HG03354 (cell line): Measurements from ENCODE around the gene CDIP1.

Experiments used
- ATAC-seq: cut with Tn5 transposase; IDR thresholded peaks from one replicate; pipeline ENCODE4 v1.9.1; 2021; ENCODE audit warnings: mild to moderate bottlenecking; ENCODE audit not compliant: unreplicated experiment, poor library complexity, severe bottlenecking

The CDIP1 gene

DNA sequence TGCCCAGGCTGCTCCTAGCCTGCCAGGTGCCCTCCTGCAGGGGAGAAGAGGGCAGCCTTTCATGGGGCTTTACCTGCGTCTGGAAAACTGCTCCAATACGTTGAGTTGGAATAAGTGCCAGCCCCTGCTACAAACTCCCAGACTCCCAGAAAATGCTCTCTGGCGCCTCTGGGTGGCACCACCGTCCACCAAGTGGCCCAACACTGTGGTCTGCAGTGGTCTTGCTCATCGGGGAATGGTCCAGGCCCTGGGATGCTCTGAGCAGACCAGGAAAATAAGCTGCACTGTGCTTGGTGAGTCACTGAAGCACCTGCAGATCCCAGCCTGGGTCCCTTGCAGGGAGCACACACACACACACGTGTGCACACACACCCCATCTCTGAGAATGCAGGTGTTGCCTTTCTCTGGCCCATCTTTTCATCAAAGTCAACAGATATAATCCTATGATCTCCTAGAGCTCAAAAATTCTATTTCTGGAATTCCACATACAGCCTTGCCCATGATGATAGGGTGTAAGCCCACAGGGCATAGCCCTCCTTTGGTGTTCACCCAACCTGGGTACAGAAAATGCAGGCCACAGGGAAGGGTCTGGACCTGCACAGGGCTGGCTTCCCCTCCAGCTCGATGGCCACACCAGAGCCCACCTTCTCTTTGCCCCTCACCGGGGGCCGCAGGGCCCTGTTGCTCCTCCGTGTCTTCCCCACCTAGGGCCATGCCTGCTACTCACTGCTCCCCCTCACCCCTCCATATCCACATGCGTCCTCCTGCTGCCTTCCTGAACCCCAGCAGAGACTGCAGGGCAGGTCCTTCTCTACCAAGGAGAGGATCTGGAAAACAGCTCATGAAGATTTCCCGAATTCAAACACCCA, 20.5 kb downstream of the CDIP1 start:
- ATAC-seq: no peak

DNA sequence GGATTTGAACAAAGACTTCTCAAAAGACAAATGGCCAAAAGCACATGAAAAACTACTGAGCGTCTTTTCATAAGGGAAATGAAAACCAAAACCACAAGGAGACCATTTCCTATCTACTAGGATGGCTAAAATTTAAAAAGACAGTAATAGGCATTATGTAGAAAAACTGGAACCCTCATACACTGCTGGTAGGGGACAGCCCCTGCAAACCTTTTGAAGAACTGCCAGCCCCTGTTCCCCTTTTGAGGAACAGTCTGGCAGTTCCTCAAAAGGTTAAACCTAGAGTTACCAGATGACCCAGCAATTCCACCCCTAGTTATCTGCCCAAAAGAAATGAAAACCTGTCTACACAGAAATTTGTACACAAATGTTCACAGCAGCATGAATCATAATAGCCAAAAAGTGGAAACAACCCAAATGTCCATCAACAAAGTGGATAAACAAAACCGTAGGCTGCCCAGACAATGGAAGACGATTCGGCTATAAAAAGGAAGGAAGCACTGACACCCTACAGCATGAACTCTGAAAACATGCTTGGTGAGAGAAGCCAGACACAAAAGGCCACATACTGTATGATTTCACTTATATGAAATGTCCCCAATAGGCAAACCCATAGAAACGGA, 22.9 kb downstream of the CDIP1 start:
- peak; percentile 61 for ATAC-seq

DNA sequence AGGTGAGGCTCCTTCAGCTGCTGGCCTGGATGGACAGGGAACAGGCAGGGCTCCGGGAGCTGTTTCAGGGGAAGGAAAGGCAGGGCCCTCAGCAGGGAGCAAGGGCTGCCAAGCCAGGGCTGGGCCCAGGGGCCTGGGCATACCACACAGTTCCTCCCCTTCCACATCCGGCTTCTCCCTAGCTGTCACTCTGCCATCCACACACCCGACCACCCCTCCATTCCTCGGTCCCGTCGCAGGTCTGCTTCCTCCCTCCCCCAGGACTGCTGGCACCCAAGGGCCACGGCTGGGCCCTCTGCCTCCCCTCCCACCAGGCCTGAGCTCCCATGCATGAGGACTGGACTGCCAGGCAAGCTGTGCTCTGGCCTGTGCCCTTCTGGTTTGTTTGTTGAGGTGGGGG, 24.0 kb downstream of the CDIP1 start:
- no peak for ATAC-seq

DNA sequence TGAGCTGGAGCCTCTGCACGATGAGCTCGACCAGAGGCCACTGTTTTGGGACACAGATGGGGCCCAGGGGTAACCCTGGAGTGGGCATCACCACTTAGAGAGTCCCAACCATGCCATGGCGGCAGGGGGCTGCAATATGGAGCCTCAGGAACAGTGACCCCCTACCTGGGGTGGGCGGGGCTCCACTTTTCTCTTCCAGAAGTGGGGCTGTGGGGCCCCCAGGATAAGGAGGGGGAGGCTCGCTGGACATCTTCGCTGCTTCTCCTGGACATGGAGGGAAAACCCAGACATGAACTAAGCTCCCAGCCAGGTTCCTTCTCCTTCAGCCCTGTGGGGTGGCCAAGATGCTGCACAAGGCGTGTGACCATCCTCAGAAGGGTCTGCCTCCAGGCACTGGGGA, 24.7 kb downstream of the CDIP1 start:
- no peak for ATAC-seq

DNA sequence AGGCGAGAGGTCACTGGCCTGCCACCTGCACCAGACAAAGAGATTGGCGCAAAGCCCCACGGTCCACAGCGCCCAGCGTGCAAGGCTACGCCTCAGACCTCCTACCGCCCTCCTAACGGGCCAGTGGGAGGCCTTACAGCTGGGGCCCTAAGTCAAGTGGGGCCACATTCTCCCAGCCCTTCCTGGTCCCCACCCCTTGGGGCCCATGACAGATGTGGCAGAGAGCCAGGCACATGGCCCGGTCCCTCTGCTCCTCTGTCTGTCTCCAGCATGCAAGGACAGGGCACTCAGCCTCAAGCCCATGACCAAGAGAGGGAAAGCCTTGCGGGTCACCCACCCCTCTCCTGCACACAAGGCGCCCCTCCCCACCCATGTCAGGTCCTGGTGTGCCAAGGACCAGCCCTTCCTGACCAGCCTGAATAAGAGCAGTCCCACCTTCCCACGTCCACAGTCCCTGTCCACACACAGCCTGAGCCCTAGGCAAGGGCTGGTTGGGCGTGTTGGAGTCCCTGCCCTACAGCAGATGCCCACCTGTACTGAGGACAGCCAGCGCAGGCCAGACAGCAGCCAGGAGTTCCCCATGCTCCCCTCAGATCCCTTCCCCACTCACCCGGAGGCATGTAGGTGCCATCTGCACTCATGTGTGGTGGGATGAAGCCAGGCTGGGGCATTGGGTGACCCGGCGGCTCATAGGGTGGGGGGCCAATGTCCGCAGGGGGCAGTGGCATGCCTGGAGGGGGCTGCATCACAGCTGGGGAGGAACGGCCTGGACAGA, 25.3 kb downstream of the CDIP1 start:
- ATAC-seq: no peak

DNA sequence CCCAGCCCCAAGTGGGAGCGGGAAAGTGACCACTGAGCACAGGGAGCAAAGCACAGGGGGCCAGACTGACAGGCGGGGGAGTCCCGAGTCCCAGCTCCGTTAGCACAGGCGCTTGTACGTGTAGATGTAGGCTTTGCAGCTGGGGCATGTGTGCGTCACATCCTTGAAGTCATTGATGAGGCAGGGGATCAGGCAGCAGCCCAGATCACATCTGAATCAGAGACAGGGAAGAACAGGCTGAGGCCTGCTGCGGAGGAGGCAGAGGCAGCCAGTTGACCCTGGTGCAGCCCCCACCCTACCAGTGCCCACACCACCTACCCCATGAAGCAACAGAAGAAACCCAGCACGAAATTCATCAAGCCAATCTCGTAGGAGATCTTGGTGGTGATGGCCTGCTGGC, 26.1 kb downstream of the CDIP1 start:
- no peak for ATAC-seq

DNA sequence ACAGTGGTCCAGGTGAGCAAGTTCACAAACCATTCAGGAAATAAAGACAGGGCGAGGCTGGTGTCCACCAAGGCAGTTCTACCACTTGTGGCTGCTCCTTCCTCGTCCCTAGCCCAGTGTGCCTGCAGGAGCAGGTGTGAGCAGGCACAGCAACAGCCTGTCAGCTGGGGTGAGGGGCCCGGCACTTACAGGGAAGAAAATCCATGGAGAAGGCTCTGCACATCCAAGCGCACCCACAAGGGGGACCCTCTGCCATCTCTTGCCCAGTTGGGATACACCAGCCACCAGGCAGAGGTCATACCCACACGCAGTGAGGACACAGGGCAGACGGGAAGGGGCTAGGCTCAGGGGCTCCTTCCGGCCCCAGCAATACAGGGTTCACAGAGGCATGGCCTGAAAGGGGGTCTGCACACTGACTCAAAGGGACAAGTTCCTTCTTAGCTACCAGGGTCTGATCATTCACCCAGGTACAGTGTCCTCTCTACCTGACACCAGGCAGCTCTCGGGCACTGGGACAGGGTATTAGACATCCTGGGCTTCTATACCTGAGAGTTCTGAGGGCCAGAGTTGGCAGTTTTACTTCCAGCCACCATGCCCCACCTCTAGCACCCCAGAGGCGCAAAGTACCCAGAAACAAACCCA, 27.0 kb downstream of the CDIP1 start:
- ATAC-seq: no peak

DNA sequence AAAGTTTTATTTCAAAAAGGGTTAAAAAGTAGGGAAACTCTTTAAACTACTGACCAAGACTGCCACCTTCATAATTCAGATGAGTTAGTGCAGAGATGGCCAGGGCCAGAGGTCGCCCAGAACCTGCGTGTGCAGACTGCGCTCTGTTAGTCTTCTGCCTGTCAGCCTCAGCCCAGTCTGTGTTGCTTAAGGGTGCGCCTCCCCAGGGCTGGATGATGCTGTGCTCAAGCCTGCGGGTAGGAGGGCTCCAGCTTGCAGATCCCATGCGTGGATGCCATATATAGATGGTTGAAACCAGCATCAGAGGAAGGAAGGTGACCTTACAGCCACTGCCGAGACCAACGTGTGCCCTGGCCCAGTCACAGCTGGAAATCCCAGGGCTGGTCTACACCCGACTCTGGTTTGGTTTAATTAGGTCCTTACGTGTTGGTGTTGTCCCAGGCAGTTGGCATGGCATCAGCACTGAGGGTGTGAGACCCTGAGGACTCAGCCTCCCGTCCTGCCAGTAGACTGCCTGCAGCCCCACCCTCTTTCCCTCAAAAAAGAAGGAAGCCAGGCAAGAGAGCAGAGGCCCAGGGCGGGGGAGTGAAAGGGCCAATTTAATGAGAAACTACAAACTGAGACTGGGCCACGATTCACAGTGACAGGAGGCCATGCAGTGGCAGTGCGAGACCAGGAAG, 27.7 kb downstream of the CDIP1 start:
- ATAC-seq: no peak

DNA sequence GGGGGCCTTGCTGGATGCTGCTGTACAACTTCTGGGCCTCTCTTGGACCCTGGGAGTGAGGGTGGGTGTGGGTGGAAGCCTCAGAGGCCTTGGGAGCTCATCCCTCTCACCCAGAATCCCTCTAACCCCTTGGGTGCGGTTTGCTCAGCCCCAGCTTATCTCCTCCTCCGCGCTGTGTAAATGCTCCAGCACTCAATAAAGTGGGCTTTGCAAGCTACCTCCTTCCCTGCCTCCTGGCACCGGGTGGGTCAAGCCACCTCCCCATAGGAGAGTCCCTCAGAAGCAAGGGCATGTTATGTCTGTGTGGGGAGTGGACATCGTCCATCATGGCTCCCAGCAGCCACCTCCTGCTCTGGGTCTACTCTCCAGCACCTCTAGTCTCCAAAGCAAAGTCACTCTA, 28.4 kb downstream of the CDIP1 start:
- no peak for ATAC-seq

DNA sequence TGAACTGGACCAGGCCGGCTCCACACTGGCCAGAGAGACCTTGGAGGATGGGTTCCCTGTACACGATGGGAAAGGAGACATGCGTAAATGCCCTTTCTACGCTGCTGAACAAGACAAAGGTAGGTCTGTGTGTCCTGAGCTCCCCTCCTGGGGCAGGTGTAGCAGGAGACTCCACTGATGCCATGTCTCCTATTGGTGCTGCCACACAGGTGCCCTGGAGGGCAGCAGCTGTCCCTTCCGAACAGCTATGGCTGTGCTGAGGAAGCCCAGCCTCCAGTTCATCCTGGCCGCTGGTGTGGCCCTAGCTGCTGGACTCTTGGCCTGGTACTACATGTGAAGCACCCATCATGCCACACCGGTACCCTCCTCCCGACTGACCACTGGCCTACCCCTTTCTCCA, 29.2 kb downstream of the CDIP1 start:
- no peak for ATAC-seq

DNA sequence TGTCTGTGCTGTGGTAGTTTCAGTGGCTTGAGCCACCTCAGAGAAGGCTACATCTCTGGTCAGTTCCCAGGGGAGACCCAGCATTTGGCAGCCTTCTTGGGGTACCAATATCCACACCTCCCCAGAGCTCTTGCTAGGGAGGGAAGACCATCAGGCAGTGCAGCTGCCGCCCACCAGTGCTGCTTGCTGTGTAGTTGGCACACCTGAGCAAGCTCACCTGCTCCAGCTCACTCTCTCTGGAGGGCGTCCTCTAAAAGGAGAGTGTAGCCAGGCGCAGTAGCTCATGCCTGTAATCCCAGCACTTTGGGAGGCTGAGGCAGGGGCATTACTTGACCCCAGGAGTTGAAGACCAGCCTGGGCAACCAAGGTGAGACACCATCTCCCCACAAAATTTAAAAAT, 29.8 kb downstream of the CDIP1 start:
- no peak for ATAC-seq

DNA sequence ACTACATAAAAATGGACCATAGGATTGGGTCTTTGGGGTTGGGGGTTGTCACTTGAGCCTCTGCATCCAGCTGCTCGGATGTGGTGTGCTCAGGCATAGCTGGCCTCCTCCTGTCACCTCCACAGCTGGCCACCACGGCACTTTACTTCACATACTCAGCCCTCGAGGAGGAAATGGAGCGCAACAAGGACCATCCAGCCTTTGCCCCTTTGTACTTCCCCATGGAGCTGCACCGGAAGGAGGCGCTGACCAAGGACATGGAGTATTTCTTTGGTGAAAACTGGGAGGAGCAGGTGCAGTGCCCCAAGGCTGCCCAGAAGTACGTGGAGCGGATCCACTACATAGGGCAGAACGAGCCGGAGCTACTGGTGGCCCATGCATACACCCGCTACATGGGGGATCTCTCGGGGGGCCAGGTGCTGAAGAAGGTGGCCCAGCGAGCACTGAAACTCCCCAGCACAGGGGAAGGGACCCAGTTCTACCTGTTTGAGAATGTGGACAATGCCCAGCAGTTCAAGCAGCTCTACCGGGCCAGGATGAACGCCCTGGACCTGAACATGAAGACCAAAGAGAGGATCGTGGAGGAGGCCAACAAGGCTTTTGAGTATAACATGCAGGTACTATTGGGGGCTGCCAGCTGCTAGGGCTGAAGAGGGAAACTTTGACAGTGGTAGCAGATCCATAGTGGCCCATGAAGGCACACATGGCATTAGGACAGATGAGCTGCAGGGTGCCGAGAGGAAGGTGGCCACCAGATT, 30.8 kb downstream of the CDIP1 start:
- ATAC-seq: no peak

DNA sequence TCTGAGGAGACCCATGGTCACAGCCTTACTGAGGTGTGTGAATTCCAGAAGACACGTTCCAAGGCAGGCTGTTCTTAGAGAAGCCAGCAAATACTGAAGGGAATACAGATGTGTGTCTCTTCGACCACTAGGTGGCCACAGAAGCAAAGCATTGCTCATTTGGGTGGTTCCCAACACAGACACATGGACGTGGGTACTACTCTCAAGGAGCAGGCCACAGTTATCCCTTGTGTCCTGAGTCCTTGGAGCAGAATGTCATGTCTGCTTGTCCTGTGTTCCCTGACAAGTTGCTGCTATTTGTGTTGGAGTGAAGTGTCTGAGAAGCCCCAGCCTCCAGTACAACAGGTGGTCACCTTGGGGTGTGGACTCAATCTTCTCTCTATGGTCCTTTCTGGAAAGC, 32.1 kb downstream of the CDIP1 start:
- peak; percentile 54 for ATAC-seq

DNA sequence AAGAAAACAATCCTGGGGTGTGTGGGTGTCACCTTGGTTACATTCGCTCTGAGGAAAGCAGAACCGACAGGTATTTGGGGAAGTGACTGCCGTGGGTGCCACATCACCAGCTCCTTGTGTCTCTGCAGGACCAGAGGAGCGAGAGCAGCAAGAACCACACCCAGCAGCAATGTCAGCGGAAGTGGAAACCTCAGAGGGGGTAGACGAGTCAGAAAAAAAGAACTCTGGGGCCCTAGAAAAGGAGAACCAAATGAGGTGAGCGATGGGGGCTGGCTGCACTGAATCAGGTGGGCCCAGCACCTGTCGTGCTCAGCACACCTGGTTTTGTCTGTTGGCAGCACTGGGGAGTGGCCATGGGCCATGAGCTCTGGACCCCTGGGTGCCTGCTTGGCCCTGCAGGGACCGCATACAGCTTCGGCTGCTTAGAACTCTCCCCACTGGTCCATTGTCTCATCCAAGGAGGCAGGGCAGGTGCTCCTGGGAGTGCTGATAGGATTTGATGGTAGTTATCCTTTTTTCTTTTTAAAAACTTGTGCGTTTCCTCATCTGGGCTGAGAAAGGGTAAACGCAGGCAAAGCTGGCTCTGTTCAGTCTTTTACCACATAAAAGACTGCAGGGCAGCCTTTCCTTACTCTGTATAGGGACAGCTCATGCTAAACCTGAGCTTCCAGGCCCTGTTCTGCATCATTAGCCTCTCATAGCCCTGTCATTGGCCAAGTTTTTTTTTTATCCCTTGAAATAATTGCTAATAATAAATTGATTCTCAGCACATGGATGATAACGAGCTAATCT, 33.0 kb downstream of the CDIP1 start:
- ATAC-seq: peak; percentile 88

DNA sequence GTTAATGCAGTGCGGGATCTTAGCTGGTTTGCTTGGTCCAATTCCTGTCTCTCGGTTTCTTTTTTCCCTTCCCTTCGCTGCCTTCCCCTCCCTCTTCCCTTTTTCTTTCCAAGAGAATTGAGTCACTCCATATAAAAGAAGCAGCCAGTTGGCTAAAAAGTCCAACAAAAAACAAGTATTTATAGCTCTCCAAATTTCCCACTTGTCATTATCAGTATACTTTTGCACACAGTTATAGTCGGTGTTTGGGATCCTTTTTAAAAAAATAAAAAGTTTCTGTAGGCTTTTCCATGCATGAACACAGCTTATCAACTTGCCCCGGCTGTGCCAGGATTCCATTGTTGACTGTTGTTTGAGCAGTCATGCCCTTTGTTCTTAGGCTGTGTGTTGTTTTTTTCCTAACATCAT, 37.5 kb downstream of the CDIP1 start:
- no peak for ATAC-seq

DNA sequence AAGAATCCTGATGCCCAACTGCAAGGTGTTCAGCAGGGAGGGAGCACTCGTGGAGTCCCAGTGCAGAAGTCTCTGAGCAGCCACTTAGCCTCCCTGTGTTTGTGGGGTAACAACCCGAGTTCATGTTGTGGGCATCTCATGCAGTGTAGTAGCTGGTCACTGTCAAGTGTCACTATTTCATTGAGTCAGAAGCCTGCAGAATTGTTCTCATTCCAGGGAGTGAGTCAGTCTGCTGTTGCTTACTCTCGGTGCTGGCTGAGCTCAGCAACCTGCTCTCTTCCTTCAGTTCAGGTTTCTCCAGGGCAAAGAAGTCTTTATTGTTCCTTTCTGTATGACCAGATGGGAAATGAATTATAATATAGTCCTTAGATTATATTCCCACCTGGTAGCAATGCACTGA, 38.3 kb downstream of the CDIP1 start:
- ATAC-seq: no peak

DNA sequence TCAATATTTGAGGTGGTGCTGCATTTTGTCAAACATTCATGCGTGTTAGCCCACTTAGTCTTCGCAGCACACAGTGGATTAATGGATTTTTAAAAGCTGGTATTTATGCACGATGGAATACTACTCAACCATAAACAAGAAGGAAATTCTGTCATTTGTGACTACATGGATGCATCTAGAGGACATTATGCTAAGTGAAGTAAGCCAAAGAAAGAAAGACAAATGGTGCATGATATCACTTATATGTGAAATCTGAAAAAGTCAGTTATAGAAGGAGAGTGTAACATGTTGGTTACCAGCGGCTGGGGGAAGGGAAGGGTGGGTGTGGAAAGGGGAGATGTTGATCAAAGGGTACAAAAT, 39.4 kb downstream of the CDIP1 start:
- no peak for ATAC-seq

DNA sequence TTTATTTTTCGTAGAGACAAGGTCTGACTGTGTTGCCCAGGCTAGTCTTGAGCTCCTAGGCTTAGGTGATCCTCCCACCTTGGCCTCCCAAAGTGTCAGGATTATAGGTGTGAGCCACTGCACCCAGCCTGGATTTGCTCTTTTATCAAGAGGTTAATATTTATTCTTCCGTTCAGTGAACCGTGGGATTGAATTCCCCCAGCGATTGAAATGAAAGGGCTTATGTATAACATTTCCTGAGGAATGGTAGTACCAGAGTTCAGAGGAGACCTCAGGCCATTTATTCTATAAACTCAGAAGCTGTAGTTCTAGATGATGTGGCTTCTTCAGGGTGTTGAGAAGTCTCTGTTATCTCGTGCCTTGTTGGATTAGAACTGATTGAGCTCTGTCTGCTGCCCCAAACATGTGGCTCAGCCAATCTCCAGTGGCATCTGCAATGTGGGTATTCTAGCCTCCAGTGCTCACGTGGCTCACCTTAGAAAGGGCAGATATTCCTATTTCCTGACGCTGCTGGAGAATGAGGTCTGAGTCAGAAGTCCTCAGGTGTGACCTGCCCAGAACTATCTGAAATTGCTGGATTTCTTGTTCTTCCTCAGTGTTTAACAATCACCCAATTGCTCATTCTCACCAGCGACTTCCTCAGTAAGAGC, 39.9 kb downstream of the CDIP1 start:
- ATAC-seq: no peak
